ENCODE measurements around the gene OR2C1. TPM values are rescaled to one million over a fixed set of nuclear protein-coding genes. Genes with fewer than 3 reads are reported as not detected.

OR2C1 gene
- total RNA-seq, result not detected

DNA sequence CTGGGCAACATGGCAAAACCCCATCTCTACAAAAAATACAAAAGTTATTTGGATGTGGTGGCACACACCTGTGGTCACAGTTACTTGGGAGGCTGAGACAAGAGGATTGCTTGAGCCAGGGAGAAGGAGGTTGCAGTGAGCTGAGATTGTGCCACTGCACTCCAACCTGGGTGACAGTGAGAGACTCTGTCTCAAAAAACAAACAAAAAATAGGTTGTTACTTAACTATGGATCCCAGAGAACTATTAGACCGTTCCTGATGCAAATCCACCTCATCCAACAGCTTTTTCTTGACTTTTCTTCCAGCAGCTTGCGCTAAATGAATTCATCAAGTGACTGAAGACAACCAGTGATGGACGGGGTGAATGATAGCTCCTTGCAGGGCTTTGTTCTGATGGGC lies at the start of gene OR2C1:
TSS of gene OR2C1 (plus strand) at position 301 of the 400 bp plus-strand sequence. CDS start at position 353, 52 bp downstream.
- H3K4me1 ChIP-seq (ENCODE audit: control insufficient read depth in 1 of 2, low read depth in 2 of 2), result no peaks in the 10 kb centered on the region
- H3K4me3 ChIP-seq, result no peak within 1 kb of the TSS
- no peaks in the 10 kb centered on the region for H3K27me3 ChIP-seq (replicated peaks; ENCODE audit: insufficient read depth)
- TF ChIP-seq, protein P1, sequence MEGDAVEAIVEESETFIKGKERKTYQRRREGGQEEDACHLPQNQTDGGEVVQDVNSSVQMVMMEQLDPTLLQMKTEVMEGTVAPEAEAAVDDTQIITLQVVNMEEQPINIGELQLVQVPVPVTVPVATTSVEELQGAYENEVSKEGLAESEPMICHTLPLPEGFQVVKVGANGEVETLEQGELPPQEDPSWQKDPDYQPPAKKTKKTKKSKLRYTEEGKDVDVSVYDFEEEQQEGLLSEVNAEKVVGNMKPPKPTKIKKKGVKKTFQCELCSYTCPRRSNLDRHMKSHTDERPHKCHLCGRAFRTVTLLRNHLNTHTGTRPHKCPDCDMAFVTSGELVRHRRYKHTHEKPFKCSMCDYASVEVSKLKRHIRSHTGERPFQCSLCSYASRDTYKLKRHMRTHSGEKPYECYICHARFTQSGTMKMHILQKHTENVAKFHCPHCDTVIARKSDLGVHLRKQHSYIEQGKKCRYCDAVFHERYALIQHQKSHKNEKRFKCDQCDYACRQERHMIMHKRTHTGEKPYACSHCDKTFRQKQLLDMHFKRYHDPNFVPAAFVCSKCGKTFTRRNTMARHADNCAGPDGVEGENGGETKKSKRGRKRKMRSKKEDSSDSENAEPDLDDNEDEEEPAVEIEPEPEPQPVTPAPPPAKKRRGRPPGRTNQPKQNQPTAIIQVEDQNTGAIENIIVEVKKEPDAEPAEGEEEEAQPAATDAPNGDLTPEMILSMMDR (IDR thresholded peaks at IDR 0.05), result no peak
- no peak within 1 kb of the TSS for H3K27ac ChIP-seq
- no peaks in the 10 kb centered on the region for H3K36me3 ChIP-seq
- no peak for DNase-seq (ENCODE audit: low spot score)
- no peaks in the 10 kb centered on the region for H3K9me3 ChIP-seq
- no peak for ATAC-seq (ENCODE audit: insufficient number of reproducible peaks, low FRiP score, low read depth)

DNA sequence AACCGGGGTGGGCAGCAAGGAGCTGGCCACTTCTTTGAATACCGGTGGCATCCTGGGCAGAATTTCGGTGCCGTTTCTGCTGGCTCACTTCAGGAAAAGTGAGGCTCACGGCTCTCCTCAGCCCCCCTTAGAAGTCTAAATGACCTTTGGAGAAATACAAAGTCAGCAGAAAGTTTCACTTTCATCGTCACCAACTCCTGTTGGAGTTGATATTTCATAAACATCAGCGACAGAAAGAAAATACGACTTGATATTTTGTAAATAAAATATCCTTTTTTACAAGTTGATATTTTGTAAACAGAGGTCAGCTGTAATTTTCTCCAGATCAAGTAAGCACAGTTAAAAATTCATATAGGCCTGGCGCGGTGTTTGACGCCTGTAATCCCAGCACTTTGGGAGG lies 49.6 kb upstream of the OR2C1 start:
- Histone ChIP-seq H3K27me3 (replicated peaks; ENCODE audit: insufficient read depth) (no peaks in the 10 kb centered on the region), H3K36me3 (peaks cover 19% of the 10 kb centered on the region), H3K4me1 (ENCODE audit: control insufficient read depth in 1 of 2, low read depth in 2 of 2) (peaks cover 5 to 22% of the 10 kb centered on the region in 2 donors), H3K4me3 (peak overlapping the region; percentile 86), H3K9me3 (peaks cover 53% of the 10 kb centered on the region), H3K27ac (peak overlapping the region; percentile 87 to 88)
- ATAC-seq (ENCODE audit: insufficient number of reproducible peaks, low FRiP score, low read depth), result no peak
- DNase-seq (ENCODE audit: low spot score), result no peak
- TF ChIP-seq, protein P1 (IDR thresholded peaks at IDR 0.05), result no peak

DNA sequence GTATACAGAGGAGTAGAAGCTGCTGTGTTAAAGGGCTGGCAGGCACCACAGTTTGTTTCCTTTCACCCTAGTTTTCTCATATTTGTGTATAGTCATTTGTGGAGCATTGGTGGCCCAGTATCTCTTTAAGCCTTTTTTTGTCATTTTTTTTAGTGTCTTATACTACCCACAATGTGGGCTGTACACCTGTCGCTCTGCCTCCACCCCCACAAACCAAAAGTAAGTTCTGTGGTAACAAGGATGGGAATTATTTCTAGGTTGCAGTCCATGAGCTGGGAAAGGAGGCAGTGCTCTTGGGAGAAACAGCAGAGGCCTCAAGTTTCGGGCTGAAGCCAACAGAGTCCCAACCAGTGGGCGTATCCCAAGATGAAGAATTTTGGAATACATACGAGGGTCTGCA lies 44.2 kb upstream of the OR2C1 start:
- DNase-seq (ENCODE audit: low spot score) (no peak), ATAC-seq (ENCODE audit: insufficient number of reproducible peaks, low FRiP score, low read depth) (no peak)
- Histone ChIP-seq H3K4me3 (no peak overlapping the region), H3K36me3 (peaks cover 55% of the 10 kb centered on the region), H3K4me1 (ENCODE audit: control insufficient read depth in 1 of 2, low read depth in 2 of 2) (peaks cover 0 to 6% of the 10 kb centered on the region in 2 donors), H3K9me3 (peaks cover 97% of the 10 kb centered on the region), H3K27me3 (replicated peaks; ENCODE audit: insufficient read depth) (no peaks in the 10 kb centered on the region), H3K27ac (no peak overlapping the region)
- TF ChIP-seq, protein P1 (IDR thresholded peaks at IDR 0.05), result no peak

DNA sequence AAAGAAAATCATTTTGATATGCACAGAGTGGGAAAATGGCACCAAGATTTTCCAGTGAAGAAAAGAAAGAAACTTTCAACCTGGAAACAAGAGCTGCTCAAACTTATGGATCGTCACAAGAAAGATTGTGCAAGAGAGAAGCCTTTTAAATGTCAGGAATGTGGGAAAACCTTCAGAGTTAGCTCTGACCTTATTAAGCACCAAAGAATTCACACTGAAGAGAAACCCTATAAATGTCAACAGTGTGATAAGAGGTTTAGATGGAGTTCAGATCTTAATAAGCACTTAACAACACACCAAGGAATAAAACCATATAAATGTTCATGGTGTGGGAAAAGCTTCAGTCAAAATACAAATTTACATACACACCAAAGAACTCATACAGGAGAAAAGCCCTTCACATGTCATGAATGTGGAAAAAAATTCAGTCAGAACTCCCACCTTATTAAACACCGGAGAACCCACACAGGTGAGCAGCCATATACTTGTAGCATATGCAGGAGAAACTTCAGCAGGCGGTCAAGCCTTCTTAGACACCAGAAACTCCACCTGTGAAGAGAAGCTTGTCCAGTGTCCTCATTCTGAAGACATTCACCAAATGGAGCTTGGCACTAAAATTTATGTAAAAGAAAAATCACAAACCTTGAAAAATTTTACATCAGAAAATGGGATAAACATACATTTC lies 38.2 kb upstream of the OR2C1 start:
- DNase-seq (ENCODE audit: low spot score) (no peak), ATAC-seq (ENCODE audit: insufficient number of reproducible peaks, low FRiP score, low read depth) (no peak)
- Histone ChIP-seq H3K27me3 (replicated peaks; ENCODE audit: insufficient read depth) (no peaks in the 10 kb centered on the region), H3K4me3 (peak overlapping the region; percentile 41), H3K9me3 (peaks cover 99% of the 10 kb centered on the region), H3K27ac (no peak overlapping the region), H3K4me1 (ENCODE audit: control insufficient read depth in 1 of 2, low read depth in 2 of 2) (no peaks in the 10 kb centered on the region), H3K36me3 (peaks cover 55% of the 10 kb centered on the region)
- TF ChIP-seq, protein P1 (IDR thresholded peaks at IDR 0.05), result no peak

DNA sequence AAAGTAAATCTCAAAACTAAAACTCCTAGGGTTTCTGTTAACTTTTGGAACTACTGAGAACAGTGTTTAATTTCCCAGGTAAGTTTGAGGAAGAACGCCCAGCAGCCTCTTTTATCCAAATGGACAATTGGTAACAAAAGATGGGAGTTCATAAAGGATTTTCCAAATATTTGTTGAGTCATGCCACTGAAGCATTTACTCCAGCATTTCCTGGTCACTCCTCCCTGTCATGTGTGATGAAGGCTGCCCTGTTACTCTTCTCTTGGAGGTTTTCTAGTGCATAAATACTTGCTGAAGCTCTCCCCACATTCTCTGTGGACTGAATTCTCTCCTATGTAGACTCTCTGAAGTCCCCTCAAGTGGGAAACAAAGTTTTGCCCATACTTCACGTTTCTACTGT lies 33.9 kb upstream of the OR2C1 start:
- DNase-seq (ENCODE audit: low spot score) (no peak), ATAC-seq (ENCODE audit: insufficient number of reproducible peaks, low FRiP score, low read depth) (no peak)
- H3K4me1 ChIP-seq (ENCODE audit: control insufficient read depth in 1 of 2, low read depth in 2 of 2), result no peaks in the 10 kb centered on the region
- H3K4me3 ChIP-seq, result no peak overlapping the region
- TF ChIP-seq, protein P1 (IDR thresholded peaks at IDR 0.05), result no peak
- H3K27me3 ChIP-seq (replicated peaks; ENCODE audit: insufficient read depth), result no peaks in the 10 kb centered on the region
- peaks cover 69% of the 10 kb centered on the region for H3K9me3 ChIP-seq
- peaks cover 16% of the 10 kb centered on the region for H3K36me3 ChIP-seq
- H3K27ac ChIP-seq, result no peak overlapping the region
